Measurements from ENCODE around the gene USH1G.

GRCh38 chr17:74972107-74972972 lies 49.3 kb upstream of the USH1G start, which contains the start of gene HID1:
- TF ChIP-seq CTCF (optimal IDR thresholded peaks at IDR 0.05 in 1 of 3, IDR thresholded peaks at IDR 0.05 in 1 of 3, conservative IDR thresholded peaks at IDR 0.05 in 1 of 3; ENCODE audit: extremely low read depth in 1 of 3, insufficient read depth in 2 of 3, low read length in 3 of 3) (no peak), EZH2 (IDR thresholded peaks at IDR 0.05; ENCODE audit: low read length) (no peak)

Measured in keratinocyte (primary cell).